Activated T-helper 1 cell treated with anti-CD3 and anti-CD28 coated beads, Interleukin-12 subunit alpha, Interleukin-12 subunit beta, Interleukin-2, Interleukin-4 antibody, amounts not matched to agents 30 ng/mL and 10 ng/mL and 1 ng/mL, durations not matched to agents 14 hours and 24 hours and 36 hours (primary cell): Measurements from ENCODE around the gene MIDN. TPM values are rescaled to one million over a fixed set of nuclear protein-coding genes. Genes with fewer than 3 reads are reported as not detected.

Experiments used
- DNase-seq: peaks from one replicate; pipeline ENCODE4 v3.0.0; 2021; ENCODE audit warnings: low spot score
- H3K27ac Mint-ChIP-seq: one replicate; pipeline ENCODE4 v1.8.0; 2021; ENCODE audit warnings: mild to moderate bottlenecking, mixed read lengths
- H3K27me3 Mint-ChIP-seq: one replicate; pipeline ENCODE4 v1.8.0; 2022; ENCODE audit warnings: mild to moderate bottlenecking, moderate library complexity, mixed read lengths; ENCODE audit not compliant: insufficient read depth
- H3K36me3 Mint-ChIP-seq: one replicate; pipeline ENCODE4 v1.8.0; 2021; ENCODE audit warnings: low read depth, mixed read lengths
- H3K4me1 Mint-ChIP-seq: one replicate; pipeline ENCODE4 v1.8.0; 2021; ENCODE audit warnings: low read depth, mixed read lengths
- H3K4me3 Mint-ChIP-seq: one replicate; pipeline ENCODE4 v1.8.0; 2021; ENCODE audit warnings: mild to moderate bottlenecking, moderate library complexity, mixed read lengths
- H3K9me3 Mint-ChIP-seq: one replicate; pipeline ENCODE4 v1.8.0; 2021; ENCODE audit warnings: mixed read lengths
- intact Hi-C: fragments of 100-400 bp; cut with micrococcal nuclease; formaldehyde crosslinking; loops from one replicate; pipeline ENCODE4 v1.15.1; 2024
- total RNA-seq: library from RNA; stranded (reverse); gene quantifications from 2 replicates; pipeline ENCODE4 v1.2.3, GENCODE V29; 2022

Gene MIDN
- total RNA-seq, 1 donor from 2014 or later, result 87.6 TPM

DNA sequence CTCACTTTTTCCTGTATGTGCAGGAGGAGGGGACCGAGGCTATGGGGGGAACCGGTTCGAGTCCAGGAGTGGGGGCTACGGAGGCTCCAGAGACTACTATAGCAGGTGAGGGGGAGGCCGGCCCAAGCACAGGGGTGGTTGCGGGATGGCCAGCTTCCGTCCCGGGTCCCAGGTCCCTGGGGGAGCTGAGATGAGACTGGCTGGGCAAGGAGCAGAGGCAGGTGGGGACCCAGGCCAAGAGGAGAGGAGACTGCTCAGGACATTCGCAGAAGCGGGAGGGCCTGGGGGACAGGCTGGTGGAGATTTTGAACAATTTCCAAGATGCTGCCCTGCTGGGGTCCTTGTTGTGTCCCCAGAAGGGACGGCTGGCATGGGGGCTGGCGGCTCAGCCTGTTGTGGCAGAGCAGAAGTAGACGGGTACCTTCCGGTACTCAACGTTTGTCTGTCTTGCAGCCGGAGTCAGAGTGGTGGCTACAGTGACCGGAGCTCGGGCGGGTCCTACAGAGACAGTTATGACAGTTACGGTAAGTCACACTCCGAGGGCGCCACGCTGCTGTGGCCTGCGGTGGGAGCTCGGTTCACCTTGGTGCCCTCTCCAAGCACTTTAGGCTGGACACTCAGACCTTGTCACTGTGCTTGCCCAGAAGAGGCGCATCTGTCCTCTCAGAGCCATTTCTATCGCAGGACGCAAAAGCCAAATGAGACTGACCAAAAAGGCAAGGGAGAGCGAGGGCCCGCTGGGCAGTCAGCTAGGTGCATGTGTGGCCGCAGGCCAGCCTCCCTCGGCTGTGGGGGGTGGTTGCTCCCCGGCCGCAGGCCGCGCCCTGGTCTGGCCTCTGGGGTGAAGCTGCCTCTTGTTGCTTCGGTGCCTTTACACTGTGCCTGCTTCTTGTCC is 23.4 kb downstream of the MIDN start:
- intact Hi-C loops, result no loop called here
- DNase-seq, result no peak
- no peaks in the 10 kb centered on the region for H3K27me3 Mint-ChIP-seq
- H3K27ac Mint-ChIP-seq, result peak overlapping the region; percentile 91
- peaks cover 46% of the 10 kb centered on the region for H3K4me1 Mint-ChIP-seq
- H3K9me3 Mint-ChIP-seq, result no peaks in the 10 kb centered on the region
- H3K4me3 Mint-ChIP-seq, result peak overlapping the region; percentile 91
- peaks cover 46% of the 10 kb centered on the region for H3K36me3 Mint-ChIP-seq

DNA sequence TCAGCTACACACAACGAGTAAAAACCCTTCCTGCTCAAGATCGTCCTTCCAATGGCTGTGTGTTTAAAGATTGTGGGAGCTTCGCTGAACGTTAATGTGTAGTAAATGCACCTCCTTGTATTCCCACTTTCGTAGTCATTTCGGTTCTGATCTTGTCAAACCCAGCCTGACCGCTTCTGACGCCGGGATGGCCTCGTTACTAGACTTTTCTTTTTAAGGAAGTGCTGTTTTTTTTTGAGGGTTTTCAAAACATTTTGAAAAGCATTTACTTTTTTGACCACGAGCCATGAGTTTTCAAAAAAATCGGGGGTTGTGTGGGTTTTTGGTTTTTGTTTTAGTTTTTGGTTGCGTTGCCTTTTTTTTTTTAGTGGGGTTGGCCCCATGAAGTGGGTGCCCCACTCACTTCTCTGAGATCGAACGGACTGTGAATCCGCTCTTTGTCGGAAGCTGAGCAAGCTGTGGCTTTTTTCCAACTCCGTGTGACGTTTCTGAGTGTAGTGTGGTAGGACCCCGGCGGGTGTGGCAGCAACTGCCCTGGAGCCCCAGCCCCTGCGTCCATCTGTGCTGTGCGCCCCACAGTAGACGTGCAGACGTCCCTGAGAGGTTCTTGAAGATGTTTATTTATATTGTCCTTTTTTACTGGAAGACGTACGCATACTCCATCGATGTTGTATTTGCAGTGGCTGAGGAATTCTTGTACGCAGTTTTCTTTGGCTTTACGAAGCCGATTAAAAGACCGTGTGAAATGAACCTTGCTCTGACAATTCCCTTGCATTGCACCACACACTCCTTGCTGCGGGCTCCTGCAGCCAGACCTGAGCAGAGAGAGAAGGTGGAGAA is 24.3 kb downstream of the MIDN start:
- intact Hi-C loops, result no loop called here
- H3K27ac Mint-ChIP-seq, result peak overlapping the region; percentile 55
- H3K36me3 Mint-ChIP-seq, result peaks cover 49% of the 10 kb centered on the region
- peak overlapping the region; percentile 67 for H3K4me3 Mint-ChIP-seq
- H3K4me1 Mint-ChIP-seq, result peaks cover 44% of the 10 kb centered on the region
- H3K27me3 Mint-ChIP-seq, result no peaks in the 10 kb centered on the region
- no peaks in the 10 kb centered on the region for H3K9me3 Mint-ChIP-seq
- no peak for DNase-seq

DNA sequence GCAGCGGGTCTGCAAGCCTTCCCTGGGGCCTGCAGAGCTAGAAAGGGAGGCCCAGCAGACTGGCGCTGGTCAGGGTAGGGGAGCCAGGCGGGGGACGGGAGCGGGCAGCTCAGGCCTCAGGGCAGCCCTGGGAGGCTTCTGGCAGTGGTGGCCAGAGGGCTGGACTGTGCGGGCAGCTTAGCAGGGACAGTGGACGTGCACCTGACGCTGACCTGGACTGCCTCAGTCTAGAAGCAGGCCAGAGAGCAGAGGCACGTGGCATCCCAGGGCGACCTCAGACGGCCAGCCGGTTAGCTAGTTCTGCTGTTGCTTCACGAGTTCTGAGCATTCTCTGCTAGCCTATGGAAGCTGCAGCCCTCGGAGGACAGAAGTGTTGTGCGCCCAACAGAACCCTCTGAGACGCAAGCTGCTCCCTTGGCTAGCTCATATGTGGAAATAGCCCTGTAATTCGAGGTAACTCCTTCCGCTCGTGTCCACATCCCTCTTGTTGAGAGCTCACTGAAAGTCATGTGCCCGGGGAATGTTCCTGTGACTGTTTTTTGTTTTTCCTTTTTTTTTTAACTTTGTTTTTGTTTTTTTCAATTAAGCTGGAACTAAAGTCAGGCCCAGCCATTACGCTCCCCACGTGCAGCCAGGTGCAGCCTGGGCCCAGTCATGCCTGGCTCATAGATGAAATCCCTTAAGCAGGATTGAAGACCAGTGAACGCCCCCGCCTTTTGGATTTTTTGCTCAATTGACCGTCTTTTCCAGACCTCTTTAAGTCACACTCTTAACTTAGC is 25.1 kb downstream of the MIDN start:
- H3K9me3 Mint-ChIP-seq, result no peaks in the 10 kb centered on the region
- H3K27ac Mint-ChIP-seq, result peak overlapping the region; percentile 55
- peaks cover 38% of the 10 kb centered on the region for H3K4me1 Mint-ChIP-seq
- peaks cover 53% of the 10 kb centered on the region for H3K36me3 Mint-ChIP-seq
- DNase-seq, result no peak
- intact Hi-C loops, result no loop called here
- no peaks in the 10 kb centered on the region for H3K27me3 Mint-ChIP-seq
- H3K4me3 Mint-ChIP-seq, result peak overlapping the region; percentile 68

DNA sequence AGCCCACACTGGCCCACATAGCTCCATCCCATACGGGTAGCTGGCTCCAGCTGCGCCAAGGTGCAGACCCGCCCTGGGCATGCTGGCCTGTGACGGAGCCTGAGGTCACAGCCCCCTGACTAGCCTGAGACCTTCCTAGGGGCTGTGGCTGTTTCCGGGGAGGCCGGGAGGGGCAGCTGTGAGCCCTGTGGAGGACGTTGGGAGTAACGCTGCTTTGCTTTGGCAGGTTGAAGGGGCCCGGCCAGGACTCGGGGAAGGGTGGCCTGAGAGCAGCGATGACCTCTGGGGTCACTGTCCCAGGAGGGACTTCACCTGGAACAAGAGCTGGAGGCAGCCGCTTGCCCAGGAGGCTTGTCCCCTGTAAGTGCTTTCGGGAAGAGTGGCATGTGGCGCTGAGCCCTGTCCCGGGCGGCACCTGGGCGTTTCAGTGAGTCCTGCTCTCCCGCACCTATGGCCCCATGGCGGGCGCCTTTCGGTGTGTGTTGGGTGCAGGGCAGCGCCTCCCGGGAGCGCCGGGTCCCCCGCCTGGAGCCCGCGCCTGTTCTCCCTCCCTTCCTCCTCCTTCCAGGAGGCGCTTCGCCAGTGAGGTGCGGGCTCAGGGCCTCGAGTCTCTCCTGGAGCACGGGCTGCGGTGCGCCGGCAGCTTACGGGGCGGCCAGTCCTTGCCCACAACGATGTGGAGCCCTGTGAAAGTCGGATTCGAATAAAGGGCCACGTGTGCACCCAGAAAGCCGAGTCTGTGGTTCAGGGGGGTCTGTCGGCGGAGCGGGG is 25.9 kb downstream of the MIDN start:
- H3K4me1 Mint-ChIP-seq, result peaks cover 33% of the 10 kb centered on the region
- DNase-seq, result no peak
- no peaks in the 10 kb centered on the region for H3K9me3 Mint-ChIP-seq
- peak overlapping the region; percentile 68 for H3K4me3 Mint-ChIP-seq
- peak overlapping the region; percentile 74 for H3K27ac Mint-ChIP-seq
- intact Hi-C loops, result no loop called here
- H3K27me3 Mint-ChIP-seq, result no peaks in the 10 kb centered on the region
- peaks cover 53% of the 10 kb centered on the region for H3K36me3 Mint-ChIP-seq

DNA sequence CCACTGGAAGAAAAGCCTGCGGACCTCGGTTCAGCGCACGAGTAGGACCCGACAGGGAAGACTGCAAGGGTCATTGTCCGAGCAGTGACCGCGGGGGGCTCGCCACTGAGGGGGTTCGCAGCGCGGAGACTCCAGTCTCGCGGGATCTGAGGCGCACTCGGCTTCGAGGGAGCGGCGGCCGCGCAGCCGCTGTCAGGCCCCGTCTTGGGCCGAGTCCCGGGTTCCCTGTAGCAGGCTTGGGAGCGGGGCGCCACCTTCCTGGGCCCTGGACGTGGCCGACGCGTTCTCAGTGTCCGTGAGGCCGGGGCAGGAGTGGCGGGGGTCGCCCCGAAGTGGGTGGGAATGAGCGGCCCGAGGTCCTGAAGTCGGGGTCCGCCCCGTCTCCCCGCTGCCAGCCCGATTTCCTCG is 26.5 kb downstream of the MIDN start:
- Mint-ChIP-seq H3K27me3 (no peaks in the 10 kb centered on the region), H3K4me3 (peak overlapping the region; percentile 66), H3K4me1 (peaks cover 32% of the 10 kb centered on the region), H3K36me3 (peaks cover 55% of the 10 kb centered on the region), H3K9me3 (no peaks in the 10 kb centered on the region), H3K27ac (peak overlapping the region; percentile 74)
- intact Hi-C loops, result loop anchor here (1.0 to 5.0 kb wide), 6 partner anchors 79 to 478 kb away; partner anchors contain the start of genes ADAMTSL5, DAZAP1, MBD3 and PTBP1
- no peak for DNase-seq

DNA sequence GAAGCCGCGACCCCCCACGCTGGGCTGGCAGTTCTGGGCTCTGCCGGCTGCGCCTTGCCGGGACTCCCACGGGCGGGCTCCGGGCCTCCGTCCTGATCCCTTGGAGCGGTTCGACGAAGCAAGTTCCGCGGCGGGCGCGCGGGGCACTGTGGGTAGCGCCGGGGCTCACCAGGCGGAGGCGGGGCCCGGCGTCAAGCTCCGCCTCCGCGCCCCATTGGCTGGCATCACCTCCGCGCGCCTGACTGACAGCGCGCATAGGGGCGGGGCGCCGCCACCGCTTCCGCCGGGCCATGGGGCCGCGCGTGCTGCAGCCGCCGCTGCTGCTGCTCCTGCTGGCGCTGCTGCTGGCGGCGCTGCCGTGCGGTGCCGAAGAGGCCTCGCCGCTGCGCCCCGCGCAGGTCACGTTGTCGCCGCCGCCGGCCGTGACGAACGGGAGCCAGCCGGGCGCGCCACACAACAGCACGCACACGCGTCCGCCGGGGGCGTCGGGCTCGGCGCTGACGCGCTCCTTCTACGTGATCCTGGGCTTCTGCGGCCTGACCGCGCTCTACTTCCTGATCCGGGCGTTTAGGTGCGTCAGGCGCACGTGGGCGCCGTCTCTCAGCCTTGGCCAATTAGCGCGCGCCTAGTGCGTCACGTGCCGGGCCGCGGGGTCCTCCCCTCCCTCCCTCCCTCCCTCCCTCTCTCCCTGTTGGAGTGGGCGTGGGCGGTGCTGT is 27.0 kb downstream of the MIDN start, which contains the start of gene FAM174C:
Gene FAM174C, plus strand, starts transcription at position 271 of the 716 bp plus-strand sequence. Its CDS starts 20 bp downstream, at position 291.
- H3K36me3 Mint-ChIP-seq, result peaks cover 55% of the 10 kb centered on the region
- H3K9me3 Mint-ChIP-seq, result no peaks in the 10 kb centered on the region
- peaks cover 26% of the 10 kb centered on the region for H3K4me1 Mint-ChIP-seq
- H3K27ac Mint-ChIP-seq, result peak within 1 kb of the TSS; percentile 97
- intact Hi-C loops, result loop anchor here (1.0 to 5.0 kb wide), 6 partner anchors 79 to 478 kb away; partner anchors contain the start of genes ADAMTSL5, DAZAP1, MBD3 and PTBP1
- DNase-seq, result peak; percentile 93
- H3K4me3 Mint-ChIP-seq, result peak within 1 kb of the TSS; percentile 93
- no peaks in the 10 kb centered on the region for H3K27me3 Mint-ChIP-seq

DNA sequence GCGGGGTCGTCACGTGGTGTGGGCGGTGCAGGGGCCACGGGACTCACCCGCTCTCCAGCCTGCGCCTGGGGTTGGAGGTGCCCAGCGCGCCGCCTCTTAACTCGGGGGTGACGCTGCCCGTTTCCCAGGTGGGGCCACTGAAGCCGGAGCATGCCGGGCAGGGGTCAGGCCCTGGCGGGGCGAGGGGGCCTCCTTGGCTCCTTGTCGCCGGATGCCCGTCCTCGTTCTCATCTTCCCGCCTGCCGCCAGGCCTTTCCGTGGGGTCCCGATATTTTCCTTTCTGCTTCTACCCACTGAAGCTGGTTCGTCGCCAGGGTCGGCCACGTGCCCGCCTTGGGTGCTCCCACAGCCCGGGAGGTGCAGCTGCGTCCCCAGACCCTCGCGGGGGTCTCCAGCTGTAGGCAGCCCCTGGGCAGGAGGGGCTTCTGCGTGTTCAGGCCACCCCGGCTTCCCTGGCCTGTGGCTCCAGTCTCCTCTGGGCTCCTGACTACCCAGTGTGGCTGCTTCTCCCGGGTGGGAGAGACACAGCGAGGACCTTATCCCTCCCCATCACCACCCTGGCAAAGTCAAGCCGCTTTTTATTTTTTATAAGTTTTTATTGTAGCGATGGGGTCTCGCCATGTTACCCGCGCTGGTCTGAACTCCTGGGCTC is 27.7 kb downstream of the MIDN start:
- no peak for DNase-seq
- intact Hi-C loops, result loop anchor here (1.0 to 5.0 kb wide), 6 partner anchors 78 to 479 kb away; partner anchors contain the start of genes ADAMTSL5, DAZAP1, MBD3 and PTBP1
- Mint-ChIP-seq H3K36me3 (peaks cover 49% of the 10 kb centered on the region), H3K27ac (peak overlapping the region; percentile 97), H3K9me3 (no peaks in the 10 kb centered on the region), H3K4me3 (peak overlapping the region; percentile 93), H3K4me1 (peaks cover 19% of the 10 kb centered on the region), H3K27me3 (no peaks in the 10 kb centered on the region)

DNA sequence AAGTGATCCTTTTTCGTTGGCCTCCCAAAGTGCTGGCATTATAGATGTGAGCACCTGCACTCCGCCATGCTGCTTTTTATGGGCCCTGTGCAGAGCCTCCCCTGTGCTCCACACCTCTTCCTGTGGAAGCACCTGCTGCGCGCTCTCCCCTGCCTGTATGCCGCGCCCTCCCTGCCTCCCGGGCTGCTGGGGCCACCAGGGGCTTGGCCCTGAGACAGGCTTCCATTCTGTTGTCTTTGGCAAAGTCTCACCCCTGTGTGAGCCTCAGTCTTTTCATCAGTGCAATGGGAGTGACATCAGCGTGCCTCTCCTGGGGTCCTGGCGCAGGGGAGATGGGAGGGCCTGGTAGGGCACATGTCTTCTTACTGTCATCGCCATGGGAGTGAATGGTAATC is 28.2 kb downstream of the MIDN start:
- Mint-ChIP-seq H3K9me3 (no peaks in the 10 kb centered on the region), H3K27ac (peak overlapping the region; percentile 97), H3K36me3 (peaks cover 44% of the 10 kb centered on the region), H3K4me1 (peaks cover 15% of the 10 kb centered on the region), H3K4me3 (peak overlapping the region; percentile 93), H3K27me3 (no peaks in the 10 kb centered on the region)
- no peak for DNase-seq
- intact Hi-C loops, result loop anchor here (5.0 kb wide), 3 partner anchors 236 to 376 kb away; partner anchors contain the start of genes ADAMTSL5, MBD3 and TCF3

DNA sequence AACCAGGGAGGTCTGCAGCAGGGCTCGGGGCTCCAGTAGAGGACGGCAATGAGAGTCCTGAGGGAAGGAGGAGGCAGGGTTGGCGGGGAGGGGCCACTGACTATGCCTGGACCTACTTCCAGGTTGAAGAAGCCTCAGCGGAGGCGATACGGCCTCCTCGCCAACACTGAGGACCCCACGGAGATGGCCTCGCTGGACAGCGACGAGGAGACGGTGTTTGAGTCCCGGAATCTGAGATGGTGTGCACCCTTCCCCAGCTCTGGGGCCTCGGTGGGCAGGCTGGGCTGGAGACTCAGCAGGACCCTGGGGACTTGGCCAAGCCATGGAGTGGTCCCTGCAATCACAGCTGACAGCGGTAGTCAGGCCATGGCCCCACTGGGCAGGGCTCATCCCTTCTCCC is 28.7 kb downstream of the MIDN start:
- H3K36me3 Mint-ChIP-seq, result peaks cover 40% of the 10 kb centered on the region
- H3K9me3 Mint-ChIP-seq, result no peaks in the 10 kb centered on the region
- H3K4me3 Mint-ChIP-seq, result peak overlapping the region; percentile 93

DNA sequence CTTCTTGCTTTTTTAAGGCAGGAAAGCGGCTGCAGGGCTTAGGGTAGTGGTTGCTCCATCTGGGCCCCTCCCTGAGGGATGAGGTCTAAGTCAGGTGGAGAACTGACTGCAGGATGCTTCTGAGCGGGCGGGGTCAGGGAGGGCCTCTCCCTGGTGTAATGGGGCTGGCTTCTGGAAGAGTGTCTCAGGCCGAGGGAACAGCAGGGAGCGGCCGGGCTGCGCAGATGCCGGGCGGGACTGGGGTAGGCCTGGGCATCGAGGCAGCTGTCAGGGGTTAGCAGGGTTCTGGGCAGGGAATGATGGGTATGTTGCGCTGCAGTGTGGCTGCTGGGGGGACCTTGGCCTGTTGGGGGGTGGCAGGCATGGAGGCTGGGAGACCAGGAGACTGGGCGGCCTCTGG is 29.7 kb downstream of the MIDN start:
- Mint-ChIP-seq H3K4me1 (peaks cover 7% of the 10 kb centered on the region), H3K36me3 (peaks cover 31% of the 10 kb centered on the region), H3K27me3 (no peaks in the 10 kb centered on the region), H3K9me3 (no peaks in the 10 kb centered on the region), H3K27ac (no peak overlapping the region), H3K4me3 (peak overlapping the region; percentile 49)
- intact Hi-C loops, result loop anchor here (5.0 kb wide), 3 partner anchors 234 to 374 kb away; partner anchors contain the start of genes ADAMTSL5, MBD3 and TCF3
- no peak for DNase-seq

More for the DNA sequence above, 28.7 kb downstream of the MIDN start:
- intact Hi-C loops, result loop anchor here (5.0 kb wide), 3 partner anchors 235 to 375 kb away; partner anchors contain the start of genes ADAMTSL5, MBD3 and TCF3
- no peak for DNase-seq
- Mint-ChIP-seq H3K27ac (peak overlapping the region; percentile 97), H3K4me1 (peaks cover 15% of the 10 kb centered on the region), H3K27me3 (no peaks in the 10 kb centered on the region)
